ENCODE measurements around the gene BRAF. TPM values are rescaled to one million over a fixed set of nuclear protein-coding genes. Genes with fewer than 3 reads are reported as not detected.
"Not testable (repeated sequence)": the region's sequence is repeated elsewhere in the genome, so short reads cannot be mapped to it uniquely, and the experiment has no call there.

Gene BRAF
- total RNA-seq, 2 donors from 2014 or later = 19.4 to 33.5 TPM

DNA sequence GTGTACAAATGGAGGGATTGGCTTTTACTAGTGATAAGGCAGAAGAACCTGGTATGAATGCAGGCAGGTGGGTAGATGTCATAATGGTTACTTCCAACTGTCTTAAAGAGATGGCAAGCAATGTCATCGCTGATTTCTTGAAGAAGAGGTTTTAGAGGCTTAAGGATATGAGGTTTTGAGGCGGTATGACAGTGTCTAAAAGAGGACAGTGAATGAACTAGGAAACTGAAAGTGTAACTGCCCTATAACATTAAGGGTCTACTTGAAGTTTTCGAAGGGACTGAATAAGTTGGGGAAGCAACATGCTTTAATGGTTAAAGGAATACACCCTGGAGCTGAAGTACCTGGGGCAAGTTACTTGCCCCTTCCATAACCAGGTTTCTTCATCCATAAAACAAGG lies 157.3 kb downstream of the BRAF start:
- peaks cover 11 to 20% of the 10 kb centered on the region in 2 donors for H3K36me3 Mint-ChIP-seq
- no peak for DNase-seq (ENCODE audit: low spot score in 2 of 2)
- H3K27ac Mint-ChIP-seq = no peak overlapping the region
- ATAC-seq = no peak
- H3K9me3 Mint-ChIP-seq = peaks cover 4 to 6% of the 10 kb centered on the region in 2 donors

DNA sequence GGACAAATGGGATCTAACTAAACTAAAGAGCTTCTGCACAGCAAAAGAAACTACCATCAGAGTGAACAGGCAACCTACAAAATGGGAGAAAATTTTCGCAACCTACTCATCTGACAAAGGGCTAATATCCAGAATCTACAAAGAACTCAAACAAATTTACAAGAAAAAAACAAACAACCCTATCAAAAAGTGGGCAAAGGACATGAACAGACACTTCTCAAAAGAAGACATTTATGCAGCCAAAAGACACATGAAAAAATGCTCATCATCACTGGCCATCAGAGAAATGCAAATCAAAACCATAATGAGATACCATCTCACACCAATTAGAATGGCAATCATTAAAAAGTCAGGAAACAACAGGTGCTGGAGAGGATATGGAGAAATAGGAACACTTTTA lies 159.3 kb downstream of the BRAF start:
- not testable (repeated sequence) for H3K27ac Mint-ChIP-seq; ATAC-seq; DNase-seq (ENCODE audit: low spot score in 2 of 2); H3K9me3 Mint-ChIP-seq
- H3K36me3 Mint-ChIP-seq = peaks cover 14 to 15% of the 10 kb centered on the region in 2 donors

DNA sequence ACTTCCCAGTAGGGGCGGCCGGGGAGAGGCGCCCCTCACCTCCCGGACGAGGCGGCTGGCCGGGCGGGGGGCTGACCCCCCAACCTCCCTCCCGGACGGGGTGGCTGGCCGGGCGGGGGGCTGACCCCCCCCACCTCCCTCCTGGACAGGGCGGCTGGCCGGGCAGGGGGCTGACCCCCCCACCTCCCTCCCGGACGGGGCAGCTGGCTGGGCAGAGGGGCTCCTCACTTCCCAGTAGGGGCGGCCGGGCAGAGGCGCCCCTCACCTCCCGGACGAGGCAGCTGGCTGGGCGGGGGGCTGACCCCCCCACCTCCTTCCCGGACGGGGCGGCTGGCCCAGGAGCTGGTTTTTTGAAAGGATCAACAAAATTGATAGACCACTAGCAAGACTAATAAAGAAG lies 161.6 kb downstream of the BRAF start:
- not testable (repeated sequence) for DNase-seq (ENCODE audit: low spot score in 2 of 2); H3K27ac Mint-ChIP-seq; H3K9me3 Mint-ChIP-seq; ATAC-seq
- H3K36me3 Mint-ChIP-seq = peaks cover 19 to 26% of the 10 kb centered on the region in 2 donors

DNA sequence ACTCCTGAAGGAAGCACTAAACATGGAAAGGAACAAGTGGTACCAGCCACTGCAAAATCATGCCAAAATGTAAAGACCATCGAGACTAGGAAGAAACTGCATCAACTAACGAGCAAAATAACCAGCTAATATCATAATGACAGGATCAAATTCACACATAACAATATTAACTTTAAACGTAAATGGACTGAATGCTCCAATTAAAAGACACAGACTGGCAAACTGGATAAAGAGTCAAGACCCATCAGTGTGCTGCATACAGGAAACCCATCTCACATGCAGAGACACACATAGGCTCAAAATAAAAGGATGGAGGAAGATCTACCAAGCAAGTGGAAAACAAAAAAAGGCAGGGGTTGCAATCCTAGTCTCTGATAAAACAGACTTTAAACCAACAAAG lies 163.4 kb downstream of the BRAF start:
- DNase-seq (ENCODE audit: low spot score in 2 of 2); H3K9me3 Mint-ChIP-seq; ATAC-seq; H3K27ac Mint-ChIP-seq: not testable (repeated sequence)
- peaks cover 9 to 16% of the 10 kb centered on the region in 2 donors for H3K36me3 Mint-ChIP-seq

DNA sequence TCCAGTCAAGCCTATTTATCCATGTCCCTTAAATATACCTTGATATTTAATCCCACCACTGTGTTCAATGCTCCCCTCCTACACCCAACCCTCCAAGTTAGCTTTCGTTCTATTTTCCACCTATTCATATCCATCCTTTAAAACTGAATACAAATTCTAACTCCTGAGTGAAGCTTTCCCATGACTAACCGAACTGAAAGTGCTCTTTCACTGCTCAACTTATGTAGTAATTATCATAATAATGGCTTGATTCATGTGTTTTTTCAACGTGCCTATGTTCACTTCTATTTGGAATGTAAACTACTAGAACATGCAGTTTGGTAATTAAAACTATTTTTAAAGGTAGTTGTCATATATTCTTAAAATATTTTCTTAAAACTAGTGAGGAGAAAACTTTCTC lies 170.2 kb downstream of the BRAF start:
- Mint-ChIP-seq H3K9me3 (no peaks in the 10 kb centered on the region), H3K27ac (no peak overlapping the region), H3K36me3 (peaks cover 0 to 2% of the 10 kb centered on the region in 2 donors)
- DNase-seq (ENCODE audit: low spot score in 2 of 2) (no peak), ATAC-seq (no peak)

DNA sequence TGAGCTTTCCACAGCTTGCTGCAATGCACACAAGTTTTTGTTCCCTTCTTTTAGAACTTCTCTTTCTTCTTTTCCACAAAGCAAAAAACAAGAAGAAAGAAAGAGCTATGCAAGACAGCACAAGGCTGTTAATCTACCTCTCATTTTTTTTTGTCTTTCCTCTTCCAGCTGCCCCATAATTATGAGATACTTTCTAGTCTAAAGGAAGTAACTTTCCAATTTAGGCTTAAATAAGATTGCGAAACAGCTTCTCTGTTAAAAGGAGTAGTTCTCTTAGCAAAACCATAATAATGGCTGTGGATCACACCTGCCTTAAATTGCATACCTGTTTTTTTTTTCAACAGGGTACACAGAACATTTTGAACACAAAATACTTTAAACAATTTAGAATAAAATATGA lies 172.2 kb downstream of the BRAF start:
- Mint-ChIP-seq H3K9me3 (no peaks in the 10 kb centered on the region), H3K27ac (no peak overlapping the region), H3K36me3 (no peaks in the 10 kb centered on the region)
- DNase-seq (ENCODE audit: low spot score in 2 of 2) (no peak), ATAC-seq (no peak)

DNA sequence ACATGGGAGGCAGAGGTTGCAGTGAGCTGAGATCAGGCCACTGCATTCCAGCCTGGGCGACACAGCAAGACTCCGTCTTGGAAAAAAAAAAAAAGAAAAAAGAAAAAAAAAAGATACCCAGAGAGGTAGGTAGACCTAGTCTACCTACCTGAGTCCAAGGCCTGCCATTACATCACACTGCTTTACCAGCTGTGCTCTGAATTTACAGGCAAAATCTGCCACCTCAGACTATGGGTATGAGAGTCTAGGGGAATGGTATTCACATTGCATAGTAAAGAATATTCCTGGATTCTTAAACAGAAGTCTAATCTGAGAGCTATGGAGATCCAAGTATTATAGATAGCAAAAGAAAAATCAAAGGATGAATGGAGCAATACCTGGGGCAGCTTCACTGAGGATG lies 178.0 kb downstream of the BRAF start:
- H3K27ac Mint-ChIP-seq = no peak overlapping the region
- H3K36me3 Mint-ChIP-seq = no peaks in the 10 kb centered on the region
- no peak for ATAC-seq

DNA sequence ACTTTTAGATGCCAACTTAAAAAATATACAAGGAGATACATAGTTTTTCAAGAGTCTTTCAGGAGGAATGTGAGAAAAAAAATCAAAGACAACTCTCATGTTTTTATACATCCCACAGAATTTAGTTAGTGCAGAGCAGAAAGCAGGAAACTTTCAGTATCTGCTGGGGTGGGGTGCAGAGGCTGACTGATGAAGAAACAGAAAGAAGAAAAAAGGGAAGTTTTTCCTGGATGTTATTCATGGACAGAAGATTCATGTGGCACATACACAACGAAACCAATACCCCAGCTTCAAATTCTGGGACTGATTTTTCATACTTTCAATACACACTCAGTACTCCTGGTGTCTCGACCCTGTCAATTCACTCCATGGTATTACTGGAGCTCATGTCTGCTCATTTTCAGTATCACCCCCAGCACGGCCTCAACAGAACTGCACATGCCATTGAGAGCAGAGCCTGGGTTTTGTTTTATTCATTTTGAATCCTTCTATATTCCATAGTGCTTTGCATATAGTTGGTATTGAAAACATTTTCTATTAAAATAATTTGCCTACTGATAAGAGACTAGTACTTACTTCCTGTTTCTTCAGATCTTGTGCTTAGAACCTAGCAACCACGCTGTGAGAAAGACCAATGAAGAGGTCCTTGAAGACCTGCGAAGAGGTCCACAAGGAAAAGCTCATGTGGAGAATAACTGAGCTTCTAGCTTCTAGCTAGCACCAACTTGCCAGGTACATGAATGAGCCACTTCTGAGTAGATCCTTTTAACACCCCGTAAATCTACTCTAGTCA lies 179.3 kb downstream of the BRAF start:
- Mint-ChIP-seq H3K36me3 (no peaks in the 10 kb centered on the region), H3K9me3 (no peaks in the 10 kb centered on the region), H3K27ac (peak overlapping the region in 1 of 2 donors; percentile 29)
- DNase-seq (ENCODE audit: low spot score in 2 of 2) (no peak), ATAC-seq (no peak)

More for the DNA sequence above, 178.0 kb downstream of the BRAF start:
- no peak for DNase-seq (ENCODE audit: low spot score in 2 of 2)
- H3K9me3 Mint-ChIP-seq = no peaks in the 10 kb centered on the region

DNA sequence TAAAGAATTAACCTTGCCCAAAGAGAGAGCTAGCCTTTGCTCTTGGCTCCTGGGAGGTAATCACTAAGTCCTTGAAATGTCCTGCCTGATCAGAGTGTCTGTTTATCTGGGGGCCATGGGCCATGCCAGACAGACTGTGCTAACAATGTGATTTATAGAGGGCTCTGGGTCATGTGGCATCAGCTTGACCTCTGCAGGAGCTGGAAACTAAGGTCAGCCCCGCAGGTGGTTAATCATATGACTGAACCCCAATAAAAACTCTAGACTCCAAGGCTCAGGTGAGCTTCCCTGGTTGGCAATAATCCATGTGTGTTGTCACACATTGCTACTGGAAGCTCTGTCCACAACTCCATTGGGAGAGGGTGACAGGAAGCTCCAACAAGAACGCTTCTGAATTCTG lies 180.7 kb downstream of the BRAF start:
- no peak for DNase-seq (ENCODE audit: low spot score in 2 of 2)
- no peak for ATAC-seq
- no peaks in the 10 kb centered on the region for H3K36me3 Mint-ChIP-seq
- H3K9me3 Mint-ChIP-seq = no peaks in the 10 kb centered on the region
- H3K27ac Mint-ChIP-seq = no peak overlapping the region

DNA sequence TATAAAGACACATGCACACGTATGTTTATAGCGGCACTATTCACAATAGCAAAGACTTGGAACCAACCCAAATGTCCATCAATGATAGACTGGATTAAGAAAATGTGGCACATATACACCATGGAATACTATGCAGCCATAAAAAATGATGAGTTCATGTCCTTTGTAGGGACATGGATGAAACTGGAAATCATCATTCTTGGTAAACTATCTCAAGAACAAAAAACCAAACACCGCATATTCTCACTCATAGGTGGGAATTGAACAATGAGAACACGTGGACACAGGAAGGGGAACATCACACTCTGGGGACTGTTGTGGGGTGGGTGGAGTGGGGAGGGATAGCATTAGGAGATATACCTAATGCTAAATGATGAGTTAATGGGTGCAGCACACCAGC lies 181.5 kb downstream of the BRAF start:
- not testable (repeated sequence) for H3K9me3 Mint-ChIP-seq; H3K36me3 Mint-ChIP-seq; DNase-seq (ENCODE audit: low spot score in 2 of 2); ATAC-seq; H3K27ac Mint-ChIP-seq

DNA sequence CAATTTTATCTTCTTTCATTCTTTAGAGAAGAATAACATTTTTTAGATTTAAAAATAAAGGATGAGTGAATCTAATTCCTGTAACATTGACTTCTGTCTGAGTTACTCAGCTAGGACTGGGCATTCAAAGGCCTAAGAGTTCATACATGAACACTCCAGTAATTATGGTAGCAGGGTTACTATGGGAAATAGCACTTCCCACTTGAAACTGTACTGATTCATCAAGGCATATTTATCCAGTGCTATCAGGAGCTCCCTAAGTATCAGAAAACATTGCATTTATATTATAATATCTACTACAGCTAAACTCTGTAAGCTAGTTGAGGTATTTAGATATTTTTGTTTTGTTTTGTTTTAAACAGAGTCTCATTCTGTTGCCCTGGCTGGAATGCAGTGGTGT lies 186.4 kb downstream of the BRAF start:
- no peak overlapping the region for H3K27ac Mint-ChIP-seq
- ATAC-seq (no peak), DNase-seq (ENCODE audit: low spot score in 2 of 2) (no peak)
- H3K9me3 Mint-ChIP-seq = no peaks in the 10 kb centered on the region
- H3K36me3 Mint-ChIP-seq = no peaks in the 10 kb centered on the region

DNA sequence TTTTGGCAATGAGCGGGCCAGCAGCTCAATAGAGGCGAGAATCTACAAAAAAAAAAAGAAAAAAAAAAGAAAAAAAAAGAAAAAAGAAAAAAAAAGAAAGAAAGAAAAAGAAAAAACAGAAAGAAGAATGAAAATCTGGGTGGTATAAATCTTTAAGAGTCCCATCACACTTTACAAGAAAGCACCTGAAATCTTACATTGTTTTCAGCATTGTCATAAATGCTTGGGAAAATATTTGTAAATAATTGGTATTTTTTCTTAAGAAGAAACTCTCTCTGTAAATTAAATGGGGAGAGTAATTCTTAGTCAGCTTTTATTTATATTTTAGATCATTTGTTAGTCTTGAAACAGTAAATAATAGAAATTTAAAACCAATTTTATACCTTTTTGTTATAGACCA lies 190.0 kb downstream of the BRAF start:
- Mint-ChIP-seq H3K9me3 (no peaks in the 10 kb centered on the region), H3K27ac (peak overlapping the region in 1 of 2 donors; percentile 77), H3K36me3 (no peaks in the 10 kb centered on the region)
- ATAC-seq (no peak), DNase-seq (ENCODE audit: low spot score in 2 of 2) (no peak)

DNA sequence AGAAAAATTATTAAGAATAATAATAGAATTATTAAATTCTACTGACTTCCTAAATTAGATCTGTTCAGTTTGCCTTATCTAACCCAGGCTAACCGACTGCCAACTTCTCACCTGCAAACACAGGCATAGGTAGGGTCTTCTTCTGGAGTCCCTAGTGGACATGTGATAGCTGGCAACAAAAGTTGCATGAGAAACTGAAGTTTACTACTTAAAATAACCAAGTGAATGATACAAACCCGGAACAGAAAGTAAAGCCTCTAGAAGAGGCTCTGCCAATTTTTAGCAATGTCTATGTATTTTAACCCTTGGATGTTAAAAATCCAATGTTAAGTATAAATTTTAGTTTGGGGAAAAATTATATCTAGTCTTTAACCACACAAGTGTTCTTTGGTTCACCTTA lies 190.6 kb downstream of the BRAF start:
- DNase-seq (ENCODE audit: low spot score in 2 of 2) = no peak
- no peak overlapping the region for H3K27ac Mint-ChIP-seq
- no peaks in the 10 kb centered on the region for H3K36me3 Mint-ChIP-seq
- H3K9me3 Mint-ChIP-seq = no peaks in the 10 kb centered on the region
- no peak for ATAC-seq

DNA sequence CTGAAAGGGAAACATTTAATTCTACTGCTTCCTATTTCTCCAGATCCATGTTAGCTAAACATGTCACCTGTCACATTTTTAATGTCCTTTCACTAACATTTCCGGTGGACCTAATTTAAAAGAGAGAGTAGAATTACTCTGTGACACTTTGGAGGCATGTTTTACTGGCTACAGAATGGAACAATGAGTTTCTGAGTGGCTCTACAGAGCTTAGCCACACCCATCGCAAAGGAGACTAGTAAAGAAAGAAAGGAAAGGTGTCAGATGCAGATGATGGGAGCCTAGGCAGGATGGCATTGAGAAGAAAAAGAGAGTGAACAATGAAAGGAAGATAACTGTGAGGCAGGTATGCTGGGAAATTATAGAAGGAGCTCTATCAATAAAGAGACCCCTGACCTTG lies 192.3 kb downstream of the BRAF start:
- ATAC-seq (no peak), DNase-seq (ENCODE audit: low spot score in 2 of 2) (no peak)
- Mint-ChIP-seq H3K27ac (no peak overlapping the region), H3K9me3 (no peaks in the 10 kb centered on the region), H3K36me3 (no peaks in the 10 kb centered on the region)

DNA sequence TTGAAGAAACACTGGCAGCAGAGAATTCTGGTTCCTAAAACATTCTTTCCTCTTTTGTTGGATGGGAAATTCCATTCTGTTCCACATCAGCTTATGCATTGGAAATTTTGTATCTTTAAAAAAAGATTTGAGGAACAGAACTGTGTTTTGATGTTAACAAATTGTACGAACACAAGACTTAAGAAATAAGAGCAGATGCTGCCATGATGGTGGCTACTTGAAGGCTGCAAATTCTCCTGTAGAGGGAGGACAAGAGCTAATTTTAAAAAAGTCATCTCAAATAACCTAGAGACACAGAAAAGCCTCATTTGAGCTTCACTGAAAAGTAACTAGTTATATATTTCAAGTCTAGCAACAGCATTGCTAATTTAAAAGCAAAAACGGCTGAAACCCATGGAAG lies 198.4 kb downstream of the BRAF start:
- Mint-ChIP-seq H3K36me3 (no peaks in the 10 kb centered on the region), H3K27ac (peak overlapping the region in 1 of 2 donors; percentile 26), H3K9me3 (no peaks in the 10 kb centered on the region)
- DNase-seq (ENCODE audit: low spot score in 2 of 2) (no peak), ATAC-seq (no peak)

DNA sequence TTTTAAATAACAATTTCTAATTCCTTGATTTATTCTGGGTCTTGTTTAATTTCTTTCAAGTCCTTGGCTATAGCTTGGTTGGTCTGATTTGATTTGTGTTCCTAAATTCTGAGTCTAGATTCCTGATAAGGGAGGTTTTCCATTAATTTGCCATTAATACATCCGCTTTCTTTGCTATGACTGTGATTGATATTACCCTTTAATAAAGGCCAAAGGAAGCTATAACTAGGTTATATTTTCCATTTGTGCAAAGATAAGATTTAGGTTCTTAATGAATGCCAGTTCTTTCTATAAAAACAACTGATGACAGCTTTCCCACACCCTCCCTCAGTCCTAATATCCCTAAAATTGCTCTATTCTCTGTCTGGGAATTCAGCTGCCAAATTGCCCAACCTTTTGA lies 200.0 kb downstream of the BRAF start:
- DNase-seq (ENCODE audit: low spot score in 2 of 2) = no peak
- Mint-ChIP-seq H3K27ac (no peak overlapping the region), H3K36me3 (no peaks in the 10 kb centered on the region), H3K9me3 (no peaks in the 10 kb centered on the region)
- no peak for ATAC-seq

DNA sequence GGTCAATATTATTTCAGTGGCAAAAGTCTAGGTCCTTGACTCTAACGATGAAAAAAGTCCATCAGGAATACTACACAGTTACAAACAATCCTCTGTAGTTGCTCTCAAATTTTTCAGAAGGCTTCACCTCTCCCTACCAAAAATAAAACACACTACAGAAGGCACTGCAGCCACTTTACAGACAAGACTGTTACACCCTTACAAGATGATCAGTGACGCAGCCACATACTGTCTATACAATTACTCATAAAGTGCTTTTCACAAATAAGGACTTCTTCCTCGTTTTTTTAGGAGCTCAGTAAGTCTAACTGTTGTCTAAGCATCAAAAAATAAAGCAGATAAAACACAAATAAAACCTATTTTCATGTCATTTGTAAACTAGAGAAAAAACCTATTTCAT lies 201.2 kb downstream of the BRAF start:
- peak overlapping the region in 1 of 2 donors; percentile 69 for H3K27ac Mint-ChIP-seq

DNA sequence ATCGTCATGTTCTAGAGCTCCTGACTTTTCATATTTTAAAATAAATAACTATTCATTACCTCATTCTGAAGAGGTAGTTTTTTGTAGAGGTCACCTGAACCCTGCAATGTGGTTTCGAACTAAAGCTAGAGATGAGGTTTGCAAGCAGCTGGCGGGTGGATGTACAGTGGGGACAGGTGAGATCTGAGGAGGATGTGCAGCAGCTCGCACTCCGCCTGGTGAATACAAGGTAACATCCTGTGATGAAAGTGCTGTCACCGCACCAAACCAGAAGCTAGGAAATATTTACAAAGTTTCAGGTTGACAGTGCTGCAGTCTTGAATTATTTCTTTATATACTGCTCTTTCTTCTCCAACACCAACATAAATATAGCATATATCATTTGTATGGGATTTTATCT lies 201.7 kb downstream of the BRAF start:
- H3K36me3 Mint-ChIP-seq = no peaks in the 10 kb centered on the region
- peak; percentile 92 to 96 for ATAC-seq
- H3K9me3 Mint-ChIP-seq = no peaks in the 10 kb centered on the region
- DNase-seq (ENCODE audit: low spot score in 2 of 2) = peak in 1 of 2 donors; percentile 37
- peak overlapping the region in 1 of 2 donors; percentile 69 for H3K27ac Mint-ChIP-seq

More for the DNA sequence above, 201.2 kb downstream of the BRAF start:
- Mint-ChIP-seq H3K9me3 (no peaks in the 10 kb centered on the region), H3K36me3 (no peaks in the 10 kb centered on the region)
- DNase-seq (ENCODE audit: low spot score in 2 of 2) (no peak), ATAC-seq (peak; percentile 60 to 70)

All from activated naive CD4-positive, alpha-beta T cell treated with anti-CD3 and anti-CD28 coated beads, Interleukin-2, amount 50 U/mL, for 72 hours (primary cell).